ENCODE measurements around the gene ATP9B. TPM values are rescaled to one million over a fixed set of nuclear protein-coding genes. Genes with fewer than 3 reads are reported as not detected.

The ATP9B gene
- total RNA-seq, 1 experiment from 2014 or later: 25.5 TPM

GRCh38 chr18:79239631-79240030, 170.4 kb downstream of the ATP9B start:
- DNase-seq (ENCODE audit: unreplicated experiment): no peak
- H3K9me3 Mint-ChIP-seq (ENCODE audit: unreplicated experiment): no peaks in the 10 kb centered on the region
- no peaks in the 10 kb centered on the region for H3K4me1 Mint-ChIP-seq (ENCODE audit: insufficient read depth, unreplicated experiment)
- H3K4me3 Mint-ChIP-seq (ENCODE audit: unreplicated experiment): no peak overlapping the region
- peaks cover 4% of the 10 kb centered on the region for H3K36me3 Mint-ChIP-seq (ENCODE audit: insufficient read depth, unreplicated experiment)
- intact Hi-C loops (cut with micrococcal nuclease): no loop called here
- BruUV-seq (replicated peaks): no TSS peak
- ChIA-PET CTCF (interaction anchor here (0.9 kb wide), 1 partner anchor 38 kb away, joined by 3 read pairs; no protein-coding TSS in a partner anchor), POLR2A (no interaction called here)
- no peak overlapping the region for H3K27ac Mint-ChIP-seq (ENCODE audit: low read depth, unreplicated experiment)
- H3K27me3 Mint-ChIP-seq (ENCODE audit: insufficient read depth, unreplicated experiment): no peaks in the 10 kb centered on the region
- TF ChIP-seq CTCF (IDR thresholded peaks at IDR 0.05; ENCODE audit: unreplicated experiment): no peak

- Mint-ChIP-seq H3K9me3 (ENCODE audit: unreplicated experiment) (no peaks in the 10 kb centered on the region), H3K4me1 (ENCODE audit: insufficient read depth, unreplicated experiment) (peaks cover 5% of the 10 kb centered on the region), H3K27me3 (ENCODE audit: insufficient read depth, unreplicated experiment) (no peaks in the 10 kb centered on the region), H3K36me3 (ENCODE audit: insufficient read depth, unreplicated experiment) (no peaks in the 10 kb centered on the region), H3K4me3 (ENCODE audit: unreplicated experiment) (no peak overlapping the region), H3K27ac (ENCODE audit: low read depth, unreplicated experiment) (no peak overlapping the region)
- BruUV-seq (replicated peaks): no TSS peak
- POLR2A ChIA-PET: no interaction called here
- DNase-seq (ENCODE audit: unreplicated experiment): no peak
- intact Hi-C loops (cut with micrococcal nuclease): no loop called here
- CTCF ChIA-PET: no interaction called here
- TF ChIP-seq CTCF (IDR thresholded peaks at IDR 0.05; ENCODE audit: unreplicated experiment): no peak
These were observed 172.6 kb downstream of the ATP9B start for GRCh38 chr18:79241755-79242154.

- Mint-ChIP-seq H3K27me3 (ENCODE audit: insufficient read depth, unreplicated experiment) (no peaks in the 10 kb centered on the region), H3K9me3 (ENCODE audit: unreplicated experiment) (no peaks in the 10 kb centered on the region), H3K36me3 (ENCODE audit: insufficient read depth, unreplicated experiment) (no peaks in the 10 kb centered on the region), H3K4me3 (ENCODE audit: unreplicated experiment) (no peak overlapping the region), H3K4me1 (ENCODE audit: insufficient read depth, unreplicated experiment) (peaks cover 9% of the 10 kb centered on the region), H3K27ac (ENCODE audit: low read depth, unreplicated experiment) (no peak overlapping the region)
- no peak for TF ChIP-seq CTCF (IDR thresholded peaks at IDR 0.05; ENCODE audit: unreplicated experiment)
- no peak for DNase-seq (ENCODE audit: unreplicated experiment)
- intact Hi-C loops (cut with micrococcal nuclease): no loop called here
- ChIA-PET POLR2A (no interaction called here), CTCF (no interaction called here)
- no TSS peak for BruUV-seq (replicated peaks)
These were observed 173.1 kb downstream of the ATP9B start for GRCh38 chr18:79242246-79242645.

GRCh38 chr18:79245517-79246001, 176.4 kb downstream of the ATP9B start:
- BruUV-seq (replicated peaks): no TSS peak
- intact Hi-C loops (cut with micrococcal nuclease): loop anchor here (1.0 to 5.0 kb wide), 2 partner anchors 43 to 176 kb away; partner anchors contain the start of gene ATP9B
- ChIA-PET CTCF (interaction anchor here (0.6 to 0.8 kb wide), 3 partner anchors 13 to 401 kb away, joined by 3 read pairs; no protein-coding TSS in a partner anchor), POLR2A (interaction anchor here (0.7 kb wide), 1 partner anchor 9 kb away, joined by 4 read pairs; no protein-coding TSS in a partner anchor)
- no peak for TF ChIP-seq CTCF (IDR thresholded peaks at IDR 0.05; ENCODE audit: unreplicated experiment)
- Mint-ChIP-seq H3K36me3 (ENCODE audit: insufficient read depth, unreplicated experiment) (no peaks in the 10 kb centered on the region), H3K27ac (ENCODE audit: low read depth, unreplicated experiment) (no peak overlapping the region), H3K4me1 (ENCODE audit: insufficient read depth, unreplicated experiment) (peaks cover 9% of the 10 kb centered on the region), H3K4me3 (ENCODE audit: unreplicated experiment) (peak overlapping the region; percentile 57), H3K9me3 (ENCODE audit: unreplicated experiment) (no peaks in the 10 kb centered on the region), H3K27me3 (ENCODE audit: insufficient read depth, unreplicated experiment) (no peaks in the 10 kb centered on the region)
- DNase-seq (ENCODE audit: unreplicated experiment): peak; percentile 86
